IMR-90 (cell line): Measurements from ENCODE around the gene MAGI1.

Source experiments
- BHLHE40 ChIP-seq: fragments of 150-350 bp; IDR thresholded peaks from 2 replicates; pipeline ENCODE4 v1.6.1; 2016; ENCODE audit warnings: mild to moderate bottlenecking, low read depth, low read length
- CEBPB ChIP-seq: IDR thresholded peaks from 2 replicates; pipeline ENCODE4 v1.6.1; 2012; ENCODE audit warnings: low read depth, low read length, improper control_type of control experiment
- FOS ChIP-seq: fragments of 150-350 bp; IDR thresholded peaks from 2 replicates; pipeline ENCODE4 v1.6.1; 2016; ENCODE audit warnings: low read depth, low read length
- MAFK ChIP-seq: IDR thresholded peaks from 2 replicates; pipeline ENCODE4 v1.6.1; 2012; ENCODE audit warnings: low read depth, low read length, improper control_type of control experiment
- MAZ ChIP-seq: IDR thresholded peaks from 2 replicates; pipeline ENCODE4 v1.6.1; 2012; ENCODE audit warnings: low read depth, mild to moderate bottlenecking, low read length, improper control_type of control experiment, moderate library complexity, borderline replicate concordance
- MXI1 ChIP-seq: IDR thresholded peaks from 2 replicates; pipeline ENCODE4 v1.6.1; 2012; ENCODE audit warnings: low read depth, mild to moderate bottlenecking, low read length, moderate library complexity, borderline replicate concordance
- POLR2A ChIP-seq: IDR thresholded peaks from 2 replicates; pipeline ENCODE4 v1.6.1; 2012; ENCODE audit warnings: mild to moderate bottlenecking, low read depth, low read length
- RAD21 ChIP-seq: IDR thresholded peaks from 2 replicates; pipeline ENCODE4 v1.6.1; 2012; ENCODE audit warnings: low read length, improper control_type of control experiment
- RCOR1 ChIP-seq: IDR thresholded peaks from 2 replicates; pipeline ENCODE4 v1.6.1; 2012; ENCODE audit warnings: mild to moderate bottlenecking, low read length, improper control_type of control experiment; ENCODE audit not compliant: insufficient replicate concordance
- RFX5 ChIP-seq: IDR thresholded peaks from 2 replicates; pipeline ENCODE4 v1.8.0; 2012; ENCODE audit warnings: low read depth, mild to moderate bottlenecking, low read length, moderate library complexity
- SMC3 ChIP-seq: fragments of 150-350 bp; IDR thresholded peaks from 2 replicates; pipeline ENCODE4 v1.6.1; 2016; ENCODE audit warnings: low read depth, mild to moderate bottlenecking, antibody characterized with exemption, low read length, moderate library complexity
- TF ChIP-seq, protein P1 (sequence below): conservative IDR thresholded peaks from 2 replicates; pipeline ENCODE4 v1.5.1; 2012; ENCODE audit warnings: mild to moderate bottlenecking, low read depth, low read length, improper control_type of control experiment
- TF ChIP-seq, protein P2 (sequence below): fragments of 150-350 bp; IDR thresholded peaks from 2 replicates; pipeline ENCODE4 v1.6.1; 2017; ENCODE audit warnings: mild to moderate bottlenecking, antibody characterized with exemption, low read length, low read depth
- TF ChIP-seq, protein P3 (sequence below): fragments of 150-350 bp; IDR thresholded peaks from 2 replicates; pipeline ENCODE4 v1.6.1; 2016; ENCODE audit warnings: low read depth, mild to moderate bottlenecking, low read length, moderate library complexity, borderline replicate concordance

DNA sequence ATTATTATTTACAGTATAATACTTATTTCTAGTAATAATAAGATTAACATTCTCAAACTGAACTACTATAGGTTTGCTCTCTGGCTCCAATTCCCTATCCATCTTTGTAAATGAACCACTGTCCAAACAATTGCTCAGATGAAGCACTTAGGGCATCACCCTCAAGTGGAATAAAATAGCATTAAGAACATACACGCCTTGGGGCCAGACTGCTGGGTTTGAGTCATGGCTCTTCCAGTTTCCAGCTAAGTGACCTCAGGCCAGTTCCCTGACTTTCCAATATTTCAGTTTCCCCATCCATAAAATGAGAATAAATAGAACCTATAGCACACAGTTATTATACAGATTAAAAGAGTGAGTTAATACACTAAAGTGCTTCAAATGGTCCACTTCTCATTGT, 507.2 kb downstream of the MAGI1 start:
- TF ChIP-seq CEBPB, result no peak
- TF ChIP-seq, protein P1, sequence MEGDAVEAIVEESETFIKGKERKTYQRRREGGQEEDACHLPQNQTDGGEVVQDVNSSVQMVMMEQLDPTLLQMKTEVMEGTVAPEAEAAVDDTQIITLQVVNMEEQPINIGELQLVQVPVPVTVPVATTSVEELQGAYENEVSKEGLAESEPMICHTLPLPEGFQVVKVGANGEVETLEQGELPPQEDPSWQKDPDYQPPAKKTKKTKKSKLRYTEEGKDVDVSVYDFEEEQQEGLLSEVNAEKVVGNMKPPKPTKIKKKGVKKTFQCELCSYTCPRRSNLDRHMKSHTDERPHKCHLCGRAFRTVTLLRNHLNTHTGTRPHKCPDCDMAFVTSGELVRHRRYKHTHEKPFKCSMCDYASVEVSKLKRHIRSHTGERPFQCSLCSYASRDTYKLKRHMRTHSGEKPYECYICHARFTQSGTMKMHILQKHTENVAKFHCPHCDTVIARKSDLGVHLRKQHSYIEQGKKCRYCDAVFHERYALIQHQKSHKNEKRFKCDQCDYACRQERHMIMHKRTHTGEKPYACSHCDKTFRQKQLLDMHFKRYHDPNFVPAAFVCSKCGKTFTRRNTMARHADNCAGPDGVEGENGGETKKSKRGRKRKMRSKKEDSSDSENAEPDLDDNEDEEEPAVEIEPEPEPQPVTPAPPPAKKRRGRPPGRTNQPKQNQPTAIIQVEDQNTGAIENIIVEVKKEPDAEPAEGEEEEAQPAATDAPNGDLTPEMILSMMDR, result no peak
- TF ChIP-seq RAD21, result no peak
- TF ChIP-seq, protein P2, sequence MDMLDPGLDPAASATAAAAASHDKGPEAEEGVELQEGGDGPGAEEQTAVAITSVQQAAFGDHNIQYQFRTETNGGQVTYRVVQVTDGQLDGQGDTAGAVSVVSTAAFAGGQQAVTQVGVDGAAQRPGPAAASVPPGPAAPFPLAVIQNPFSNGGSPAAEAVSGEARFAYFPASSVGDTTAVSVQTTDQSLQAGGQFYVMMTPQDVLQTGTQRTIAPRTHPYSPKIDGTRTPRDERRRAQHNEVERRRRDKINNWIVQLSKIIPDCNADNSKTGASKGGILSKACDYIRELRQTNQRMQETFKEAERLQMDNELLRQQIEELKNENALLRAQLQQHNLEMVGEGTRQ, result no peak
- TF ChIP-seq POLR2A, result no peak
- TF ChIP-seq MAZ, result no peak
- no peak for TF ChIP-seq RCOR1
- no peak for TF ChIP-seq MAFK
- TF ChIP-seq SMC3, result no peak
- no peak for TF ChIP-seq FOS
- TF ChIP-seq, protein P3, sequence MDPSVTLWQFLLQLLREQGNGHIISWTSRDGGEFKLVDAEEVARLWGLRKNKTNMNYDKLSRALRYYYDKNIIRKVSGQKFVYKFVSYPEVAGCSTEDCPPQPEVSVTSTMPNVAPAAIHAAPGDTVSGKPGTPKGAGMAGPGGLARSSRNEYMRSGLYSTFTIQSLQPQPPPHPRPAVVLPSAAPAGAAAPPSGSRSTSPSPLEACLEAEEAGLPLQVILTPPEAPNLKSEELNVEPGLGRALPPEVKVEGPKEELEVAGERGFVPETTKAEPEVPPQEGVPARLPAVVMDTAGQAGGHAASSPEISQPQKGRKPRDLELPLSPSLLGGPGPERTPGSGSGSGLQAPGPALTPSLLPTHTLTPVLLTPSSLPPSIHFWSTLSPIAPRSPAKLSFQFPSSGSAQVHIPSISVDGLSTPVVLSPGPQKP, result no peak
- TF ChIP-seq RFX5, result no peak
- TF ChIP-seq MXI1, result no peak
- no peak for TF ChIP-seq BHLHE40
